ENCODE data around the gene C1S.

The C1S gene

DNA sequence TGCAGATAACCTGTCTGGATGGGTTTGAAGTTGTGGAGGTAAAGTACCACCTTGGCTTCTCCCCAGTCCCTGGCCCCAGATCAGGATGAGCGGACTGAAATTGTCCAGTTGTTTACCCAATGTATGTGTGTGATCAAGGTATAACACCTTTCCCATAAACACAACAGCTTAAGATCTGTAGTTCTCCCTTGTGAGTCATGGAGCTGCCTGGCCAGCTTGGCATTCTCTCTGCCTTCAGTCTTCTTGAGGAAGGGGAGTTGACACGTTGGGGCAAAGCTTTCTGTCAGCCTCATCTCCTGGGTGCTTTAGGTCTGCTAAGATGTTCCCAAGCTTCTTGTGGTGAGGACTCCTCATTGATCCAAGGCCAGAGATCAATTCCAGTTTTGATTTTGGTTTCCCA lies 6.1 kb downstream of the C1S start:
- no peak overlapping the region for H3K9ac ChIP-seq (ENCODE audit: low read depth, low read length)
- no peaks in the 10 kb centered on the region for H3K27me3 ChIP-seq (ENCODE audit: insufficient read depth, low read length)
- H3K27ac ChIP-seq (ENCODE audit: low read length): no peak overlapping the region
- H3K4me1 ChIP-seq (ENCODE audit: insufficient read depth, low read length): no peaks in the 10 kb centered on the region
- no peak overlapping the region for H3K4me3 ChIP-seq (ENCODE audit: low read length)
- H3K36me3 ChIP-seq (ENCODE audit: insufficient read depth, low read depth, low read length): no peaks in the 10 kb centered on the region
- H3K9me3 ChIP-seq (ENCODE audit: insufficient read depth, low read depth, low read length): no peaks in the 10 kb centered on the region

DNA sequence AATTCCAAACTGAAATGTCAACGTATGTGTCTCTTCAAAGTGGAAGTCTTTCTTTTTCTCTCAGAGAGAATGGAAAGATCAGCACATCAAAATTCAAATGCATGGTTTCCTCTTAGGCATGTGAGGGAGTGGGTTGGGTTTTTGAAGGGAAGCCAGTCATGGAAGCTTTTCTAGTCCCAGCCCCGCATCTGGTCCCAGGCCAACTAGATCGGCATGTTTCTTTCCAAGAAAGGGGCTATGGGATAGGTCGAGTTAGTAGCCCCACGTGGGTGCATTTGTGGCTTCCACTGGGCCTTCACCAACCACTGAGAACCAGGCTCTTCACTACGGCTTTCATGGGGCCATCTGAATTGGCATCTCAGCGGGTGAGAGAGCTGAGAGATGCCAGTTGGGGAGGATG lies 6.6 kb downstream of the C1S start:
- no peaks in the 10 kb centered on the region for H3K36me3 ChIP-seq (ENCODE audit: insufficient read depth, low read depth, low read length)
- no peaks in the 10 kb centered on the region for H3K27me3 ChIP-seq (ENCODE audit: insufficient read depth, low read length)
- no peaks in the 10 kb centered on the region for H3K4me1 ChIP-seq (ENCODE audit: insufficient read depth, low read length)
- H3K27ac ChIP-seq (ENCODE audit: low read length): no peak overlapping the region
- no peak overlapping the region for H3K9ac ChIP-seq (ENCODE audit: low read depth, low read length)
- H3K9me3 ChIP-seq (ENCODE audit: insufficient read depth, low read depth, low read length): no peaks in the 10 kb centered on the region
- H3K4me3 ChIP-seq (ENCODE audit: low read length): no peak overlapping the region

GRCh38 chr12:7068240-7068993 lies 7.9 kb downstream of the C1S start:
- Histone ChIP-seq H3K36me3 (ENCODE audit: insufficient read depth, low read depth, low read length) (no peaks in the 10 kb centered on the region), H3K27ac (ENCODE audit: low read length) (no peak overlapping the region), H3K4me1 (ENCODE audit: insufficient read depth, low read length) (no peaks in the 10 kb centered on the region), H3K9me3 (ENCODE audit: insufficient read depth, low read depth, low read length) (no peaks in the 10 kb centered on the region), H3K4me3 (ENCODE audit: low read length) (no peak overlapping the region), H3K9ac (ENCODE audit: low read depth, low read length) (no peak overlapping the region), H3K27me3 (ENCODE audit: insufficient read depth, low read length) (no peaks in the 10 kb centered on the region)

DNA sequence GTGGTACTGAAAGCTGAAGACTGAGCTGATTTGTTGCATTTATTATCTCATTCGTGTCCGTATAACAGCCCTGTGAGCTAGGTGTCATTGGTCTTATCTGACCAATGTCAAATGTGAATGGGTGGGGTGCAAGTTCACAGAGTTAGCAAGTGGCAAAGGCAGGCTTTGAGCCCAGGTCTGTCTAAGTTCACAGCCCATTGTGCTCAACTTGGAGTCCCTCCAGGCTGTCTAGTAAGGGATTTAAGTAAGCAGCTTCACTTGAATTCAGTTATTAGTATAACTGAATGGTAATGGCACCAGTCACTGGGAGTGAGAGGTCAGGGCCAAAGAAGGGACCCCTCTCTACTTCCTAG lies 8.5 kb downstream of the C1S start:
- no peaks in the 10 kb centered on the region for H3K27me3 ChIP-seq (ENCODE audit: insufficient read depth, low read length)
- H3K36me3 ChIP-seq (ENCODE audit: insufficient read depth, low read depth, low read length): no peaks in the 10 kb centered on the region
- no peak overlapping the region for H3K27ac ChIP-seq (ENCODE audit: low read length)
- no peak overlapping the region for H3K4me3 ChIP-seq (ENCODE audit: low read length)
- no peak overlapping the region for H3K9ac ChIP-seq (ENCODE audit: low read depth, low read length)
- no peaks in the 10 kb centered on the region for H3K4me1 ChIP-seq (ENCODE audit: insufficient read depth, low read length)
- no peaks in the 10 kb centered on the region for H3K9me3 ChIP-seq (ENCODE audit: insufficient read depth, low read depth, low read length)

DNA sequence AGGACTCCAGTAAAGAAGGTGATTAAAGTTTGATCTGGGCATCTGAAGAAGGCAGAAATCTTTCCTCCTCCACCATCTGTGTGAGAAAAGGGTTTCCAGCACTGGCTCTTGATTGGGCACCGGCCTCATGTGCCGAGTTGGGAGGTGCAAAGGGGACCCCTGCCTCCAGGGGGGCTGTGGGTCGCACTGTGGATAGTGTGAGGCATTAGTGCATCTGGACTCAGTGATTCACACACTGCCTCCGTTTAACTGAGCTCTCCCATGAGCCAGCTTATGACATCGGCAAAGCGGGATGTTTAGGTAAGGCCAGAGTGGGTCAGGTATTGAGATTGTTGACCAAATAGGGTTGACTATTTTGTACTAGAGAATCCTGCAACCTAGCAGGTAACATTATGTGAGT lies 8.9 kb downstream of the C1S start:
- Histone ChIP-seq H3K9me3 (ENCODE audit: insufficient read depth, low read depth, low read length) (no peaks in the 10 kb centered on the region), H3K4me3 (ENCODE audit: low read length) (no peak overlapping the region), H3K4me1 (ENCODE audit: insufficient read depth, low read length) (no peaks in the 10 kb centered on the region), H3K36me3 (ENCODE audit: insufficient read depth, low read depth, low read length) (no peaks in the 10 kb centered on the region), H3K27ac (ENCODE audit: low read length) (no peak overlapping the region), H3K27me3 (ENCODE audit: insufficient read depth, low read length) (no peaks in the 10 kb centered on the region), H3K9ac (ENCODE audit: low read depth, low read length) (no peak overlapping the region)

GRCh38 chr12:7072035-7072434 lies 11.5 kb downstream of the C1S start:
- no peaks in the 10 kb centered on the region for H3K36me3 ChIP-seq (ENCODE audit: insufficient read depth, low read depth, low read length)
- no peak overlapping the region for H3K27ac ChIP-seq (ENCODE audit: low read length)
- H3K4me3 ChIP-seq (ENCODE audit: low read length): no peak overlapping the region
- no peak overlapping the region for H3K9ac ChIP-seq (ENCODE audit: low read depth, low read length)
- no peaks in the 10 kb centered on the region for H3K27me3 ChIP-seq (ENCODE audit: insufficient read depth, low read length)
- no peaks in the 10 kb centered on the region for H3K4me1 ChIP-seq (ENCODE audit: insufficient read depth, low read length)
- no peaks in the 10 kb centered on the region for H3K9me3 ChIP-seq (ENCODE audit: insufficient read depth, low read depth, low read length)

GRCh38 chr12:7072554-7072953 lies 12.0 kb downstream of the C1S start:
- Histone ChIP-seq H3K9ac (ENCODE audit: low read depth, low read length) (no peak overlapping the region), H3K9me3 (ENCODE audit: insufficient read depth, low read depth, low read length) (no peaks in the 10 kb centered on the region), H3K27ac (ENCODE audit: low read length) (no peak overlapping the region), H3K27me3 (ENCODE audit: insufficient read depth, low read length) (no peaks in the 10 kb centered on the region), H3K36me3 (ENCODE audit: insufficient read depth, low read depth, low read length) (no peaks in the 10 kb centered on the region), H3K4me1 (ENCODE audit: insufficient read depth, low read length) (no peaks in the 10 kb centered on the region), H3K4me3 (ENCODE audit: low read length) (no peak overlapping the region)

- Histone ChIP-seq H3K36me3 (ENCODE audit: insufficient read depth, low read depth, low read length) (no peaks in the 10 kb centered on the region), H3K27ac (ENCODE audit: low read length) (no peak overlapping the region), H3K27me3 (ENCODE audit: insufficient read depth, low read length) (no peaks in the 10 kb centered on the region), H3K4me3 (ENCODE audit: low read length) (no peak overlapping the region), H3K9ac (ENCODE audit: low read depth, low read length) (no peak overlapping the region), H3K9me3 (ENCODE audit: insufficient read depth, low read depth, low read length) (no peaks in the 10 kb centered on the region), H3K4me1 (ENCODE audit: insufficient read depth, low read length) (no peaks in the 10 kb centered on the region)
Observed at GRCh38 chr12:7073946-7074345, 13.4 kb downstream of the C1S start.

DNA sequence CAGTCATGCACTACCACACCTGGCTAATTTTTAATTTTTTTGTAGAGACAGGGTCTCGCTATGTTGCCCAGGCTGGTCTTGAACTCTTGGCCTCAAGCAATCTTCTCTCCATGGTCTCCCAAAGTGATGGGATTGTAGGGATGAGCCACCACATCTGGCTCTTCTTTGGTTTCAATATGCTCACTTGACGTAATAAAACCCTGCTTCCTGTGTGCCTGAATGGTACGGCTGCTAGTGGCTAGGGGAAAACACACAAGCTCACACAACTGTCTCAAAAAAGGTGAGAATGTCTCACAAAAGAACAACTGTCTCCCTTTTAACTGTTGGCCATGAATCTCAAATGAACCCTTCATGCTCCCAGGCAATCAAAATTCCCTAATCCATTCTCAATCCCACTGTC lies 15.0 kb downstream of the C1S start:
- no peaks in the 10 kb centered on the region for H3K4me1 ChIP-seq (ENCODE audit: insufficient read depth, low read length)
- H3K9me3 ChIP-seq (ENCODE audit: insufficient read depth, low read depth, low read length): no peaks in the 10 kb centered on the region
- H3K27me3 ChIP-seq (ENCODE audit: insufficient read depth, low read length): no peaks in the 10 kb centered on the region
- H3K36me3 ChIP-seq (ENCODE audit: insufficient read depth, low read depth, low read length): no peaks in the 10 kb centered on the region
- no peak overlapping the region for H3K4me3 ChIP-seq (ENCODE audit: low read length)
- H3K27ac ChIP-seq (ENCODE audit: low read length): no peak overlapping the region
- no peak overlapping the region for H3K9ac ChIP-seq (ENCODE audit: low read depth, low read length)

GRCh38 chr12:7075939-7076338 lies 15.4 kb downstream of the C1S start:
- H3K27me3 ChIP-seq (ENCODE audit: insufficient read depth, low read length): no peaks in the 10 kb centered on the region
- H3K36me3 ChIP-seq (ENCODE audit: insufficient read depth, low read depth, low read length): no peaks in the 10 kb centered on the region
- H3K4me3 ChIP-seq (ENCODE audit: low read length): no peak overlapping the region
- no peak overlapping the region for H3K27ac ChIP-seq (ENCODE audit: low read length)
- no peak overlapping the region for H3K9ac ChIP-seq (ENCODE audit: low read depth, low read length)
- no peaks in the 10 kb centered on the region for H3K9me3 ChIP-seq (ENCODE audit: insufficient read depth, low read depth, low read length)
- no peaks in the 10 kb centered on the region for H3K4me1 ChIP-seq (ENCODE audit: insufficient read depth, low read length)

- H3K4me3 ChIP-seq (ENCODE audit: low read length): no peak overlapping the region
- no peaks in the 10 kb centered on the region for H3K9me3 ChIP-seq (ENCODE audit: insufficient read depth, low read depth, low read length)
- H3K36me3 ChIP-seq (ENCODE audit: insufficient read depth, low read depth, low read length): no peaks in the 10 kb centered on the region
- H3K4me1 ChIP-seq (ENCODE audit: insufficient read depth, low read length): no peaks in the 10 kb centered on the region
- H3K9ac ChIP-seq (ENCODE audit: low read depth, low read length): no peak overlapping the region
- H3K27me3 ChIP-seq (ENCODE audit: insufficient read depth, low read length): no peaks in the 10 kb centered on the region
- H3K27ac ChIP-seq (ENCODE audit: low read length): no peak overlapping the region
Observed at GRCh38 chr12:7076493-7076892, 16.0 kb downstream of the C1S start.

GRCh38 chr12:7078163-7078562 lies 17.6 kb downstream of the C1S start:
- no peaks in the 10 kb centered on the region for H3K4me1 ChIP-seq (ENCODE audit: insufficient read depth, low read length)
- no peak overlapping the region for H3K4me3 ChIP-seq (ENCODE audit: low read length)
- no peak overlapping the region for H3K9ac ChIP-seq (ENCODE audit: low read depth, low read length)
- no peaks in the 10 kb centered on the region for H3K27me3 ChIP-seq (ENCODE audit: insufficient read depth, low read length)
- H3K27ac ChIP-seq (ENCODE audit: low read length): no peak overlapping the region
- no peaks in the 10 kb centered on the region for H3K36me3 ChIP-seq (ENCODE audit: insufficient read depth, low read depth, low read length)
- 0 out of 2 replicates have a peak, but pooled peaks cover under 1% of the 10 kb centered on the region for H3K9me3 ChIP-seq (ENCODE audit: insufficient read depth, low read depth, low read length)

Measured in iPS-20b (cell line).